Measurements from ENCODE around the gene ZC3H18.

Gene ZC3H18

DNA sequence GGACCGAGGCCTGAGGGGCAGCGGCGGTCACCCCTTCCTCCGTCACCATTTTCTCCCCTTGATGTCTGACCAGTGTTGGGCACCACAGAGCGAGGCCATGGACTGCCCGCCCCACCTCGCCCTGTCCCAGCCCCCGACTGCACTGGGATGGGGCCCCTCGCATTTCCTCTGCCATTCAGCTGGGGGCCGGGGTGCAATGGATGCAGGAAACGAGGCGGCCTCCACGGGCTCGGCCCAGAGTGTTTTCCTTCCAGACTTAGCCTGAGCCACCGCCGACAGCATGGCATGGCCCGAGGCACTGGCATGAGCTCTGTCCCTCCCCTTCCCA lies 44.6 kb upstream of the ZC3H18 start:
- TF ChIP-seq, protein P1, sequence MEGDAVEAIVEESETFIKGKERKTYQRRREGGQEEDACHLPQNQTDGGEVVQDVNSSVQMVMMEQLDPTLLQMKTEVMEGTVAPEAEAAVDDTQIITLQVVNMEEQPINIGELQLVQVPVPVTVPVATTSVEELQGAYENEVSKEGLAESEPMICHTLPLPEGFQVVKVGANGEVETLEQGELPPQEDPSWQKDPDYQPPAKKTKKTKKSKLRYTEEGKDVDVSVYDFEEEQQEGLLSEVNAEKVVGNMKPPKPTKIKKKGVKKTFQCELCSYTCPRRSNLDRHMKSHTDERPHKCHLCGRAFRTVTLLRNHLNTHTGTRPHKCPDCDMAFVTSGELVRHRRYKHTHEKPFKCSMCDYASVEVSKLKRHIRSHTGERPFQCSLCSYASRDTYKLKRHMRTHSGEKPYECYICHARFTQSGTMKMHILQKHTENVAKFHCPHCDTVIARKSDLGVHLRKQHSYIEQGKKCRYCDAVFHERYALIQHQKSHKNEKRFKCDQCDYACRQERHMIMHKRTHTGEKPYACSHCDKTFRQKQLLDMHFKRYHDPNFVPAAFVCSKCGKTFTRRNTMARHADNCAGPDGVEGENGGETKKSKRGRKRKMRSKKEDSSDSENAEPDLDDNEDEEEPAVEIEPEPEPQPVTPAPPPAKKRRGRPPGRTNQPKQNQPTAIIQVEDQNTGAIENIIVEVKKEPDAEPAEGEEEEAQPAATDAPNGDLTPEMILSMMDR (IDR thresholded peaks at IDR 0.05; ENCODE audit: low read length, missing control alignments): no peak

DNA sequence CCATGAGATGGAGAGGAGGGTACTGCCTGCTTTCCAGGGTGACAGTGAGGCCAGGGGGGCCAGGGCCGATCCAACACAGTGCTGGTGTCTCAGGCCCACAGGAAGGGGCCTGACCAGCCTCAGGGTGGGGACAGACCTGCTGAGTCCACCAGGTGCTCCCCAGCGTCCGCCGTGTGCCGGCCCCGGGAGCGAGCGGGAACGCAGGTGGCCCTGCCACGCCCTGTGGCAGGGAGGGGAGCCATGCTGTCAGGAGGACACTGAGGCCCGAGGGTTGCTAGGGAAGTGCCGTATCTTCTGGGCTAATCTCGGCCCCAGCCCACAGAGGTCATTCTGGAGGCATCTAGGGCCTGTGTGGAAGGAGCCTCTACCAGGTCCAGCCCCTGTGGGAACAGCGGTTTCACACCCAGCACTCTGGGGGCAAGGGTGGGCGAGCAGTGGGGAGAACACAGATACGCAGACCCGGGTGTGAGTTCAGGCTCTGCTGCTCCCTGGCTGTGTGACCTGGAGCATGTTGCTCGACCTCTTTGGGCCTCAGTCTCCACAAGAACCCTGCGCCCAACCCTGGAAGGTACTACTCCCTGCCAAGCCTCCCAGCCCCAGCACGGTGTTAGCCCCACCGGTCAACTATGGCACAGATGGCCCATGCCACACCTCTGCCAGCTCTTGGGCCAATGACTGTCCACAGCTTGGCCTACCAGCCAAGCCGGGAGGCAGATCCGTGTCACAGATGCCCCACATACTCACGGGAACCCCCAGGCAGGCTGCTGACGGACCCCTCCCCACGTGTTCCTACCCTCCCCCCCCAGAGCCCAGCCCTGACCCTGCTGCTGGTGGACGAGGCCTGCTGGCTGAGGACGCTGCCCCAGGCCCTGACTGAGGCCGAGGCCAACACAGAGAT lies 43.9 kb upstream of the ZC3H18 start:
- TF ChIP-seq, protein P1 (IDR thresholded peaks at IDR 0.05; ENCODE audit: low read length, missing control alignments): no peak
- H3K4me3 ChIP-seq (replicated peaks; ENCODE audit: low read depth, low read length): no peak overlapping the region

More for the DNA sequence above, 44.6 kb upstream of the ZC3H18 start:
- DNase-seq (ENCODE audit: low read depth): no peak
- no peak overlapping the region for H3K4me3 ChIP-seq (replicated peaks; ENCODE audit: low read depth, low read length)

DNA sequence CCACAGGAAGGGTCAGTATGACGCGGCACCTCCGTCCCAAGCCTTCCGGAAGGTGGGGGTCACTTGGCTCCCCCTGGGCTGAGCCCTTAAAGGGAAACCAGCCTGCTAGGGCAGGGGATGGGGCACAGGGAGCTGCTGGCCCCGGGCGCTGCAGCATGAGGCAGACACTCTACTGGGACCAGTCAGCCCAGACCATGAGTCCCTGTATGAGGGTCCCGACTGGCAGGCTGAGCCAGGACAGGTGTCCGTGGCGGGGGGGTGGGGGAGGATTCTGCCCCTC lies 43.4 kb upstream of the ZC3H18 start:
- no peak overlapping the region for H3K4me3 ChIP-seq (replicated peaks; ENCODE audit: low read depth, low read length)
- DNase-seq (ENCODE audit: low read depth): no peak
- TF ChIP-seq, protein P1 (IDR thresholded peaks at IDR 0.05; ENCODE audit: low read length, missing control alignments): no peak

More for the DNA sequence above, 43.9 kb upstream of the ZC3H18 start:
- DNase-seq (ENCODE audit: low read depth): no peak

DNA sequence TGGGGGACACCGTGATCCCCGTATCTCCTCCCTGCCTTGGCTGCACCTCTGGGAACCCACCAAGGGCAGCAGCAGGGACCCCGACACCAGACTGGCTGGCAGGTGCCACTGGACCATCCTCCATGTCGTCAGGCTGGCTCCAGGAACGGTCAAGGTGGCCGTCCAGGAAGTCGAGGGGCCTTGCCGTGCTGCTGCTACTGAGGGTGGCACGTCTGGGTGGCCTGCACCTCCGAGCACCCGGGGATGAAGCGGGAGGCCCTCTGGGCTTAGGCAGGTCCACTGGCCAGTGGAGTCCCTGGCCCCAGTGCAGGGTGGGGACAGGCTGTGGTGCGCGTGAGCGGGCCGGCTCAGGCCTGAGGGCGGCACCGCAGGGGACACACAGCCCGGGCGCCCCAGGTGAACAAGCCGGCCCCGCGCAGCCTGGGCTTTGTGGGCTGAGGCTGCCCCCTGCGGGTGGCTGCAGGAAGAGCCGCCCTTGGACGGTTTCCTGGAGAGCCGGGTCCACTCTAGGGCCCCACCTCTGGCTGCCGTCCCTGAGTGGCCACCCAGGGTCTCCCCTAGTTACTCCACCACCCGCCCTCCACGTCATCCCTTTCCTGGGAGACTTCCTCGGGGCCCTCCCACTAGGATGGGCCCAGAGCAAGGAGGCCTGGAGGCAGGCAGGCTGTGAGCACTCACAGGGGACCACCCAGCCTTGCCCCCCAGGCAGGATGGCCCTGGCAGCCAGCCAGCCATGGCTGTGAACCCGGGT lies 42.8 kb upstream of the ZC3H18 start:
- no peak overlapping the region for H3K4me3 ChIP-seq (replicated peaks; ENCODE audit: low read depth, low read length)
- peak; percentile 50 for DNase-seq (ENCODE audit: low read depth)
- TF ChIP-seq, protein P1 (IDR thresholded peaks at IDR 0.05; ENCODE audit: low read length, missing control alignments): peak; percentile 67

DNA sequence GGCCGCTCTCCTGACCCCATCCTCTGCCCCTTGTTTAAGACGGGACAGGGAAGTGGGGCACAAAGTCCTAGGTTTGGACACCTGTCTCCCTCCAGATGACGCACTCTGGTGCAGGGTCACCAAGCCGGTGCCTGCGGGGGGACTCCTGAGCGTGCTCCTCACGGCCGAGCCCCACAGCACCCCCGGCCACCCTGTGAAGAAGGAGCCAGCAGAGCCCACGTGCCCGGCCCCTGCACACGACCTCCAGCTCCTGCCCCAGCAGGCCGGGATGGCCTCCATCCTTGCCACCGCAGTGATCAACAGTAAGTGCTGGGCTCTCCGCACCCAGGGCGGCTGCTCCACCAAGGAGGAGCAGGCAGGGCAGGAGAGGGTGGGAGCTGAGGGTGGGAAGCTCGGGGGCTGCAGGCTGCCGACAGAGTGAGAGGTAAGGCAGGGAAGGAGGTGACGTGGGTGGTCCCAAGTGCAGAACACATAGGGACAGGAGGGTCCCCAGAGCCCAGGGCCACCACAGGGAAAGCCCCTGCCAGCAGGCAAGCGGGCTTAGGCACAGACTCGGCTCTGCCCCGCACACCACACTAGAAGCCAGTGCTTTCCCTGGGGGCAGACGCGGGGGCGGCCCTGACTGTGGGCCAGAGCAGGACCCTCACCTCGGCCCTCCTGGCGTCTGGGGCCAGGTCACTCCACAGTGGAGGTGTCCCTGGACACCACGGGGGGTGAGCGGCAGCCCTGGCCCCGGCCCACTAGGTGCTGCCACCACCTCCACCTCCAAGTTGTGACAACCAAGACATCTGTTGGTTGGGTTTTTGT lies 42.1 kb upstream of the ZC3H18 start:
- DNase-seq (ENCODE audit: low read depth): no peak
- TF ChIP-seq, protein P1 (IDR thresholded peaks at IDR 0.05; ENCODE audit: low read length, missing control alignments): no peak
- H3K4me3 ChIP-seq (replicated peaks; ENCODE audit: low read depth, low read length): no peak overlapping the region

DNA sequence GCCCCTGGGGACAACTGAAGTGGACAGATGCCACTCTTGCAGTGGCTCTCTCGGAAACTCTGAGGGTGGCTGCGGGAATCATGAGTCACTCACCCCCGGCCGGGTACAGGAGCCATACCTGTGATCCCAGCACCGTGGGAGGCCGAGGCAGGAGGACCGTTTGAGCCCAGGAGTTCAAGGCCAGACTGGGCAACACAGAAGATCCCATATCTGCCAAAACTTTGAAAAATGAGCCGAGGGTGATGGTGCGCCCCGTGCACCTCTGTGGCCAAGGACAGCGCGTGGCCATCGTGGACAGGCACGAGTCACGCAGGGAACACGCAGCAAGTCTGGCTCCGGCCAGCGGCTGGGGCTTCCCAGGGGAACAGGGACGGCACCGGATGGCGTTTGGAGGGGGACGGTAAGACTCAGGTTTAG lies 41.3 kb upstream of the ZC3H18 start:
- DNase-seq (ENCODE audit: low read depth): no peak
- TF ChIP-seq, protein P1 (IDR thresholded peaks at IDR 0.05; ENCODE audit: low read length, missing control alignments): no peak
- H3K4me3 ChIP-seq (replicated peaks; ENCODE audit: low read depth, low read length): no peak overlapping the region

Data from fibroblast of pulmonary artery (primary cell).